K562 (cell line): Measurements from ENCODE around the gene SMIM17.

Experiments
- CBX3 ChIP-seq, 2 experiments: IDR thresholded peaks; 1 replicate in 1 of 2; 2 replicates in 1 of 2; pipeline ENCODE4 v1.6.1; 2012; ENCODE audit warnings: inconsistent platforms in 2 of 2, low read length in 2 of 2, borderline replicate concordance in 1 of 2, control low read depth in 1 of 2
- MED1 ChIP-seq: sonication (generic); formaldehyde crosslinking; IDR thresholded peaks from 2 replicates; pipeline ENCODE4 v1.8.1; 2023; ENCODE audit warnings: missing genetic modification reagents, borderline replicate concordance
- POLR2A ChIP-seq: fragments of 450-650 bp; conservative IDR thresholded peaks from 2 replicates; pipeline ENCODE4 v1.6.1; 2016
- POLR2AphosphoS5 ChIP-seq: IDR thresholded peaks from 2 replicates; pipeline ENCODE4 v1.6.1; 2011; ENCODE audit warnings: mild to moderate bottlenecking, low read depth, low read length, moderate library complexity; ENCODE audit not compliant: control insufficient read depth, insufficient read depth
- RFX7 ChIP-seq: fragments of 250-450 bp; sonication (Bioruptor Pico); IDR thresholded peaks from 2 replicates; pipeline ENCODE4 v1.5.1; 2021; ENCODE audit warnings: mild to moderate bottlenecking
- SIX5 ChIP-seq, 2 experiments: IDR thresholded peaks; 2 replicates each; pipeline ENCODE4 v1.6.1; 2011; ENCODE audit warnings: low read length in 2 of 2, borderline replicate concordance in 1 of 2, low read depth in 1 of 2, mild to moderate bottlenecking in 1 of 2, moderate library complexity in 1 of 2; ENCODE audit not compliant: insufficient read depth in 1 of 2
- ZNF274 ChIP-seq: IDR thresholded peaks from 2 replicates; pipeline ENCODE4 v1.6.1; 2011; ENCODE audit warnings: low read depth, mild to moderate bottlenecking, low read length, moderate library complexity, borderline replicate concordance
- ZNF830 ChIP-seq: fragments of 250-450 bp; sonication (Bioruptor Pico); IDR thresholded peaks from 2 replicates; pipeline ENCODE4 v1.5.0; 2021; ENCODE audit warnings: mild to moderate bottlenecking
- TF ChIP-seq, protein P1 (sequence below), 2 experiments: fragments of 450-650 bp in 1 of 2; sonication (generic) in 1 of 2; formaldehyde crosslinking in 1 of 2; IDR thresholded peaks in 1 of 2; conservative IDR thresholded peaks in 1 of 2; 2 replicates each; pipeline versions ENCODE4 v1.6.1 to v1.8.1; 2016 to 2023; ENCODE audit warnings: mild to moderate bottlenecking in 2 of 2, moderate library complexity in 2 of 2, inconsistent platforms in 1 of 2, missing genetic modification reagents in 1 of 2
- TF ChIP-seq, protein P2 (sequence below), 3 experiments: fragments of 200-800 bp in 1 of 3; fragments of 250-450 bp in 1 of 3; fragments of 450-650 bp in 1 of 3; sonication (Bioruptor Pico) in 1 of 3; sonication (Bioruptor generic) in 1 of 3; formaldehyde crosslinking in 1 of 3; IDR thresholded peaks; 2 replicates each; pipeline versions ENCODE4 v1.6.1 to v1.8.0; 2016 to 2022; ENCODE audit warnings: mild to moderate bottlenecking in 2 of 3, missing genetic modification characterization in 2 of 3, missing compliant biosample characterization in 1 of 3, moderate library complexity in 1 of 3
- TF ChIP-seq, protein P3 (sequence below): fragments of 450-650 bp; IDR thresholded peaks from 2 replicates; pipeline ENCODE4 v1.6.1; 2016

DNA sequence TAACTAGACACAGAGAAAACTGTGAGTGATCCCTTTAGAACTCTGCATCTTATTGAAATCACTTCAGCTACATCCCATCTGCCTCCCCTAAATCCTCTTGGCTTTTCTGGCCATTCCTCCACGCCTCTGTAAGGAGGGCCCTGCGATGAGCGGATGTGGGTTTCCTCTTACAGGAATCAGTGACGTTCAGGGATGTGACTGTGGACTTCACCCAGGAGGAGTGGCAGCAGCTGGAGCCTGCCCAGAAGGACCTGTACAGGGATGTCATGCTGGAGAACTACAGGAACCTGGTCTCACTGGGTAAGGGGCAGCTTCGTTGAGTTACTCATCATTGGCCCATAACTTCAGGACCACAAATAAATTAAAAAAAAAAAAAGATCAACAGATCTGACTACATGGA, 29.3 kb upstream of the SMIM17 start:
- TF ChIP-seq POLR2A (no peak), CBX3 (IDR thresholded peaks at IDR 0.05; ENCODE audit: borderline replicate concordance in 1 of 2, low read length in 2 of 2) (no peak), POLR2AphosphoS5 (no peak), SIX5 (IDR thresholded peaks at IDR 0.05; ENCODE audit: borderline replicate concordance in 1 of 2, insufficient read depth in 1 of 2, low read depth in 1 of 2, low read length in 2 of 2) (no peak), MED1 (CRISPR knock-in tag) (no peak), ZNF830 (CRISPR knock-in tag) (no peak), RFX7 (CRISPR knock-in tag) (no peak), ZNF274 (no peak)
- TF ChIP-seq, protein P1, sequence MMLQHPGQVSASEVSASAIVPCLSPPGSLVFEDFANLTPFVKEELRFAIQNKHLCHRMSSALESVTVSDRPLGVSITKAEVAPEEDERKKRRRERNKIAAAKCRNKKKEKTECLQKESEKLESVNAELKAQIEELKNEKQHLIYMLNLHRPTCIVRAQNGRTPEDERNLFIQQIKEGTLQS (IDR thresholded peaks at IDR 0.05), result no peak
- TF ChIP-seq, protein P1 (CRISPR knock-in tag; conservative IDR thresholded peaks at IDR 0.05), result no peak
- TF ChIP-seq, protein P2, sequence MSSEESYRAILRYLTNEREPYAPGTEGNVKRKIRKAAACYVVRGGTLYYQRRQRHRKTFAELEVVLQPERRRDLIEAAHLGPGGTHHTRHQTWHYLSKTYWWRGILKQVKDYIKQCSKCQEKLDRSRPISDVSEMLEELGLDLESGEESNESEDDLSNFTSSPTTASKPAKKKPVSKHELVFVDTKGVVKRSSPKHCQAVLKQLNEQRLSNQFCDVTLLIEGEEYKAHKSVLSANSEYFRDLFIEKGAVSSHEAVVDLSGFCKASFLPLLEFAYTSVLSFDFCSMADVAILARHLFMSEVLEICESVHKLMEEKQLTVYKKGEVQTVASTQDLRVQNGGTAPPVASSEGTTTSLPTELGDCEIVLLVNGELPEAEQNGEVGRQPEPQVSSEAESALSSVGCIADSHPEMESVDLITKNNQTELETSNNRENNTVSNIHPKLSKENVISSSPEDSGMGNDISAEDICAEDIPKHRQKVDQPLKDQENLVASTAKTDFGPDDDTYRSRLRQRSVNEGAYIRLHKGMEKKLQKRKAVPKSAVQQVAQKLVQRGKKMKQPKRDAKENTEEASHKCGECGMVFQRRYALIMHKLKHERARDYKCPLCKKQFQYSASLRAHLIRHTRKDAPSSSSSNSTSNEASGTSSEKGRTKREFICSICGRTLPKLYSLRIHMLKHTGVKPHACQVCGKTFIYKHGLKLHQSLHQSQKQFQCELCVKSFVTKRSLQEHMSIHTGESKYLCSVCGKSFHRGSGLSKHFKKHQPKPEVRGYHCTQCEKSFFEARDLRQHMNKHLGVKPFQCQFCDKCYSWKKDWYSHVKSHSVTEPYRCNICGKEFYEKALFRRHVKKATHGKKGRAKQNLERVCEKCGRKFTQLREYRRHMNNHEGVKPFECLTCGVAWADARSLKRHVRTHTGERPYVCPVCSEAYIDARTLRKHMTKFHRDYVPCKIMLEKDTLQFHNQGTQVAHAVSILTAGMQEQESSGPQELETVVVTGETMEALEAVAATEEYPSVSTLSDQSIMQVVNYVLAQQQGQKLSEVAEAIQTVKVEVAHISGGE (CRISPR knock-in tag; IDR thresholded peaks at IDR 0.05), result no peak
- TF ChIP-seq, protein P3, sequence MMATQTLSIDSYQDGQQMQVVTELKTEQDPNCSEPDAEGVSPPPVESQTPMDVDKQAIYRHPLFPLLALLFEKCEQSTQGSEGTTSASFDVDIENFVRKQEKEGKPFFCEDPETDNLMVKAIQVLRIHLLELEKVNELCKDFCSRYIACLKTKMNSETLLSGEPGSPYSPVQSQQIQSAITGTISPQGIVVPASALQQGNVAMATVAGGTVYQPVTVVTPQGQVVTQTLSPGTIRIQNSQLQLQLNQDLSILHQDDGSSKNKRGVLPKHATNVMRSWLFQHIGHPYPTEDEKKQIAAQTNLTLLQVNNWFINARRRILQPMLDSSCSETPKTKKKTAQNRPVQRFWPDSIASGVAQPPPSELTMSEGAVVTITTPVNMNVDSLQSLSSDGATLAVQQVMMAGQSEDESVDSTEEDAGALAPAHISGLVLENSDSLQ, result no peak
